Measurements from ENCODE around the gene PRDM13.

The PRDM13 gene

GRCh38 chr6:99606656-99607415 is at the start of gene PRDM13:
TSS of gene PRDM13 (plus strand) at chr6:99606833. CDS start at chr6:99607035, 202 bp downstream.
- in situ Hi-C loops (cut with HindIII; ENCODE audit: low sequenced_read_pairs) = no loop called here

GRCh38 chr6:99559057-99559456 is 47.6 kb upstream of the PRDM13 start:
- in situ Hi-C loops (cut with HindIII; ENCODE audit: low sequenced_read_pairs) = no loop called here

- in situ Hi-C loops (cut with HindIII; ENCODE audit: low sequenced_read_pairs) = no loop called here
Observed at GRCh38 chr6:99560668-99561067, 46.0 kb upstream of the PRDM13 start.

DNA sequence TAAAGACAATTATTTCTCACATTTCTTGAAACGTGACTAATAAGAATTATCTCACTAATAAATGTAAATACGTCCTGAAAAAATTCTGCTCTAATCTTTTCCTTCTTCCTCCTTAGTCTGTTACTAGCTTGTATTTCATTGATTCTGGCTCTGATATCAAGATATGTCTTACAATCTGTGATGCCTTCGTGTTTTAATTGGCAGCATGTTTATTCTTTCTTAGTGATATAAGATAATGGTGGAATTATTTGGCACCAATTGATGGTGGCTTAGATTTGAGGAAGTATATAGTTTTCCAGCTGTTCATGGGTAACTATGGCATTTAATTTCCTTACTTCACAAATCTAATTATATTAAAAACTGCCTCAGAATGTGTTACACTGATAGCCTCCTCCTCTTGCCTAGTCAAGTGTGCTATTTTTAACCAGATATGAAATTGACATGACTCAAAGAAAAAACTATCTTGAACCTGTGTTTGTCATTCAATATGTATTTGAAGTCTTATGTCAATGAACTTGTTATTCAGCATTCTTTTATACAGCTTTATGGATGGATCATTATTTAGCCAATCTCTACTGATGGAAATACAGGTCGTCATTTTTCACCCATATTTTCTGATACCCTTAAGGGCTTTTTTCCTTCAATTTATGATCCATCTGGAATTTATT is 43.4 kb upstream of the PRDM13 start:
- in situ Hi-C loops (cut with HindIII; ENCODE audit: low sequenced_read_pairs) = no loop called here

DNA sequence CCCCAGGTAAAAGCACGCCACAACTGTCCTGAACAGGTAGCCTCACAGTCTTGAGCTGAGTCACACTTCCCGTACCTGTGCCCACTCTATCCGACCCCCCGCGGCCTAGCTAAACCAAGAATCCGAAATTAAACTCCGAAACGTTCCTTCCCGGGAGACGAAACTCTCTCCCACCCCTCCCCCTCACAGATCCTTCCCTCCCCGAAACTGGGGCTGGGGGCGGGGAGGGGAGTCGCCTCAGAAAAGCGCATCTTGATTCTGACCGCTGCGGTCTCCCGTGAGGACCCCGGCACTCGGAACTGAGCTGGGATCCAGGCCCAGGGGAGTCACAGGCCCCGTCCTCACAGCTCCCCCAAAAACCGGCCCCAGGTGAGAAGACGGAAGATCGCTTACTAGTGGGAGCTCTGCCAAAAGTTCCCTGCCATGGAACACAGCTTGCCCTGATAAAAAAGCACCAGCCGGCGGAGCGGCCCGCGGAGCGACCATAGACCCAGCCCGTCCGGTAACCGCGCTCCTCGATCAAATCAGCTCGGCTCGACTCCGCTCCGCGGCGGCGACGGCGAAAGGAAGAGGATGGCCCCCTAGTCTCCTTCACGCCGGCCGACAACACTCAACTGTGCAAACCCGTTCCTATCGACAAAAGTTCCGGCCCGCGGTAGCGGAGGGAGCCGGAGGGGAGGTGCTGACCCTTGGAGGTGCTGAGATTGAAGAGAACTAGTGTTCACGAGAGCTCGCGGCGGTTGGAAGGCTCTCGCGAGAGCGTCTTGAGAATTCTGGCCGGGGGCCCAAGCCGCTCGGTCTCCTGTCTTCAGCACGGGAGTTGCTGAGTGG is 38.3 kb upstream of the PRDM13 start, which contains the start of gene CCNC:
Gene CCNC (minus strand): TSS at position 558 of the 831 bp plus-strand sequence. CDS start 133 bp downstream, at position 425.
- in situ Hi-C loops (cut with HindIII; ENCODE audit: low sequenced_read_pairs) = no loop called here

- in situ Hi-C loops (cut with HindIII; ENCODE audit: low sequenced_read_pairs) = no loop called here
Observed at GRCh38 chr6:99573980-99574617, 32.5 kb upstream of the PRDM13 start.

DNA sequence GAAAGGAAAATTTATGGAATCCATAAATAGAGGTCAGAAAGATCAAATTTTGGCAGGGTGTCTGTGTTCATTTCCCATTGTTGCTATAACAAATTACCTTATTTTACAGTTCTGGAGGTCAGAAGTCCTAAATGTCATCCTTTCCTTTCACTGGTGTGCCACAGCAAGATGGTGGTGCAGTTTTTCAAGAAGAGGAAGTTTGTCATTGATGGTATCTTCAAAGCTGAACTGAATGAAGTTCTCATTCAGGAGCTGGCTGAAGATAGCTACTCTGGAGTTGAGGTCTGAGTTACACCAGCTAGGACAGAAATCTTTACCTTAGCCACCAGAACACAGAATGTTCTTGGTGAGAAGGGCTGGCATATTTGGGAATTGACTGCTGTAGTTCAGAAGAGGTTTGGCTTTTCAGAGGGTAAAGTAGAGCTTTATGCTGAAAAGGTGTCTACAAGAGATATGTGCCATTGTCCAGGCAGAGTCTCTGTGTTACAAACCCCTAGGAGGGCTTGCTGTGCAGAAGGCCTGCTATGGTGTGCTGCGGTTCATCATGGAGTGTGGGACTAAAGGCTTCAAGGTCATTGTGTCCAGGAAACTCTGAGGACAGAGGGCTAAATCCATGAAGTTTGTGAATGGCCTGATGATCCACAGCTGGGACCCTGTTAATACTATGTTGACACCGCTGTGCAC is 30.9 kb upstream of the PRDM13 start:
- in situ Hi-C loops (cut with HindIII; ENCODE audit: low sequenced_read_pairs) = loop anchor here (25.0 kb wide), 1 partner anchor 187 kb away; no protein-coding TSS in a partner anchor

- in situ Hi-C loops (cut with HindIII; ENCODE audit: low sequenced_read_pairs) = loop anchor here (25.0 kb wide), 1 partner anchor 183 kb away; no protein-coding TSS in a partner anchor
Observed at GRCh38 chr6:99579781-99580180, 26.9 kb upstream of the PRDM13 start.

DNA sequence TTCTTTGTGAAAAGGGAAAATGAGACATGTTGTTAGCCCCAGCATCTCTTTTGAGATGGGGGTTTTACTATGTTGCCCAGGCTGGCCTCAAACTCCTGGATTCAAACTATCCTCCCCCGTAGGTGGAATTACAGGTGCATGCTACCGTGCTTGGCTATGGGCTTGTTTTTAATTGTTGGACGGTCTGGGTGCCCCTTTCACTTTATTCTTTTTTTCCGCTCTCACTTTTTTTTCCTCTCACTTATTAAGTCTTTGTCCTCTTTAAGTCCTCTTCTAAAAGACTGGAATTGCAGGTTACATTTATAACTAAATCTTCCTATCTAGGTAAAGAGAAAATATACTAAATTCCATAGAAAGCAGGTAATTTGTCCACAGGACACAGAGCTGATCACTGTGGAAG is 18.8 kb upstream of the PRDM13 start:
- in situ Hi-C loops (cut with HindIII; ENCODE audit: low sequenced_read_pairs) = loop anchor here (25.0 kb wide), 1 partner anchor 175 kb away; no protein-coding TSS in a partner anchor

- in situ Hi-C loops (cut with HindIII; ENCODE audit: low sequenced_read_pairs) = loop anchor here (25.0 kb wide), 1 partner anchor 174 kb away; no protein-coding TSS in a partner anchor
Observed at GRCh38 chr6:99588618-99589289, 17.9 kb upstream of the PRDM13 start.

- in situ Hi-C loops (cut with HindIII; ENCODE audit: low sequenced_read_pairs) = loop anchor here (25.0 kb wide), 1 partner anchor 173 kb away; no protein-coding TSS in a partner anchor
Observed at GRCh38 chr6:99589290-99589672, 17.4 kb upstream of the PRDM13 start.

DNA sequence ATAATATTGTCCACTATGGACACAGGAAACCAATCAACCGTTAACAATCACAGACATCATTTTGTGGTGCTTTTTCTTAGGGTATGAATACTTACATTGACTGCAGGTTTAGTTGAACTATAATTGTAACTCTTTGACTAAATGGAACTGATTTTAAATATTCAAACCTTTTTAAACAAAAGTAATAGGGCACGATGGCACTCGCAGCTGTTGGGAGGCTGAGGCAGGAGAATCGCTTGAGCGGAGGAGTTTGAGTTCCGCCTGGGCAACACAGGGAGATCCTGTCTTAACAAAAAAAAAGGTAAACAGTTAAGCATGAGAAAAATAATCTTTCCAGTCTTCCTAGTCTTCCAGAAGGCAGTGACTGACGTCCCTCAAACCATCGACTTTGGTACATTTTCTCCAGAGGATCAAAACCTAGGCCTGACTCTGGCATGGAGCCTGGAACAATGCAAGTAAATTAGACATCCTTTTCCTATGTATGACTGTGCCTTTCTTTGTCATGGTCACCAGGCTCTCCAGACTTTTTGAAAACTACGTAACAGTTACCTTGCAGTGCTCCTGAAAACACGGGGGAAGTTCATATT is 16.6 kb upstream of the PRDM13 start:
- in situ Hi-C loops (cut with HindIII; ENCODE audit: low sequenced_read_pairs) = loop anchor here (25.0 kb wide), 1 partner anchor 172 kb away; no protein-coding TSS in a partner anchor

GRCh38 chr6:99590728-99591672 is 15.6 kb upstream of the PRDM13 start:
- in situ Hi-C loops (cut with HindIII; ENCODE audit: low sequenced_read_pairs) = loop anchor here (25.0 kb wide), 1 partner anchor 171 kb away; no protein-coding TSS in a partner anchor

DNA sequence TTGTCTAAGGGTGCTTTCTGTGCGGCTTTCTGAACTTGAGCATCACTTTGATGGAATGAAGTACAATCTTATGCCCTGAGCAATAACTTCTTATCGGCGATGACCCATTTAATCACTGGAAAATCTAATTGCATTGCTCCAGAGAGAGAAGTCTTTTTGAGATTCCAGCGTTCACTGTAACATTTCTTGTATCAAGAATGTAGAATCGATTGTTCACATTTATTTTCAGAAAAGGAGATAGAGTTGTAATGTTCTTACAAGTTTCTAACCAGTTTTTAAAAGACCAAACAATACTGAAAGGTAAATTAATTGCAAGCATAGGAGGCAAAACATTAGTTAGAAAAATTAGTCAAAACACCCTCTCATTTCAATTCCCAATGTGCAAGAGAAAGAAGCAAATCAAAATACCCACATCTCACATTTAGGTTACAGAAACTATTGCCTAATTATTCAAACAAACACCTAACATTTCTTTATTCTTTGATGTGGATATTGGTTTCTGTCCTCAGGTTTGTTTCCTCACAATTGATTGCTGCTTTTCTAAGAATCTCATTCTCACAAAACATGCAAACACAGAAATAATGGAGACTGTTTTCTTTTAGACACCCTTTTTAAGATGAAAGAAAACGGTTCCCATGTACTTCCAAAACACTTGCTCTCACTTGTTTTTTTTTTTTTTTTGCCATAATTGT is 14.8 kb upstream of the PRDM13 start:
- in situ Hi-C loops (cut with HindIII; ENCODE audit: low sequenced_read_pairs) = loop anchor here (25.0 kb wide), 1 partner anchor 170 kb away; no protein-coding TSS in a partner anchor

GRCh38 chr6:99592900-99593299 is 13.7 kb upstream of the PRDM13 start:
- in situ Hi-C loops (cut with HindIII; ENCODE audit: low sequenced_read_pairs) = loop anchor here (25.0 kb wide), 1 partner anchor 169 kb away; no protein-coding TSS in a partner anchor

DNA sequence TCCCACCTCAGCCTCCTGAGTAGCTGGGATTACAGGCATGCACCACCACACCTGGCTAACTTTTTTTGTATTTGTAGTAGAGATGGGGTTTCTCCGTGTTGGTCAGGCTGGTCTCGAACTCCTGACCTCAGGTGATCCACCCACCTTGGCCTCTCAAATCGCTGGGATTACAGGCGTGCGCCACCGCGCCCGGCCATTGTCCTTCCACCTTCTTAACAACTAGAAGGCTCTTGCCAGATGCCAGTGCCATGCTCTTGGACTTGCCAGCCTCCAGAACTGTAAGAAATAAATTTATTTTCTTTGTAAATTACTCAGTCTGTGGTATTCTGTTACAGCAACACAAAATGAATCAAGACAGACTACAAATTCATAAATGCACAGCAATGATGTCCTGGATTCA is 11.9 kb upstream of the PRDM13 start:
- in situ Hi-C loops (cut with HindIII; ENCODE audit: low sequenced_read_pairs) = loop anchor here (25.0 kb wide), 1 partner anchor 168 kb away; no protein-coding TSS in a partner anchor

All from DLD1 (cell line).